H1 (cell line): ENCODE measurements around the gene CFAP54. TPM values are rescaled to one million over a fixed set of nuclear protein-coding genes. Genes with fewer than 3 reads are reported as not detected.

Source experiments
- BACH1 ChIP-seq: IDR thresholded peaks from 2 replicates; pipeline ENCODE4 v1.6.1; 2012; ENCODE audit warnings: low read length, improper control_type of control experiment
- EP300 ChIP-seq, 2 experiments: IDR thresholded peaks; 1 replicate in 1 of 2; 2 replicates in 1 of 2; pipeline ENCODE4 v1.6.1; 2011 to 2012; ENCODE audit warnings: low read depth in 2 of 2, low read length in 2 of 2, mild to moderate bottlenecking in 2 of 2, borderline replicate concordance in 1 of 2, inconsistent platforms in 1 of 2, moderate library complexity in 1 of 2
- KDM4A ChIP-seq: IDR thresholded peaks from one replicate; pipeline ENCODE4 v1.7.1; 2012; ENCODE audit warnings: low read depth, mild to moderate bottlenecking, moderate library complexity, low read length, inconsistent platforms; ENCODE audit not compliant: severe bottlenecking
- POLR2AphosphoS5 ChIP-seq: IDR thresholded peaks from 2 replicates; pipeline ENCODE4 v1.6.1; 2011; ENCODE audit warnings: low read depth, low read length
- POU5F1 ChIP-seq: IDR thresholded peaks from 2 replicates; pipeline ENCODE4 v1.6.1; 2011; ENCODE audit warnings: low read depth, mild to moderate bottlenecking, low read length, moderate library complexity
- RBBP5 ChIP-seq: IDR thresholded peaks from 2 replicates; pipeline ENCODE4 v1.7.1; 2012; ENCODE audit warnings: low read depth, mild to moderate bottlenecking, inconsistent platforms, low read length, moderate library complexity, borderline replicate concordance
- SAP30 ChIP-seq: fragments of 300-600 bp; sonication (generic); IDR thresholded peaks from 2 replicates; pipeline ENCODE4 v1.7.1; 2012; ENCODE audit warnings: low read length, moderate library complexity, mild to moderate bottlenecking, inconsistent platforms; ENCODE audit not compliant: insufficient read depth, insufficient replicate concordance
- SIN3A ChIP-seq, 2 experiments: IDR thresholded peaks in 1 of 2; conservative IDR thresholded peaks in 1 of 2; 2 replicates each; pipeline ENCODE4 v1.6.1; 2011 to 2012; ENCODE audit warnings: low read length in 2 of 2, improper control_type of control experiment in 1 of 2, low read depth in 1 of 2, mild to moderate bottlenecking in 1 of 2
- SUZ12 ChIP-seq: fragments of 200-600 bp; sonication (generic); IDR thresholded peaks from 2 replicates; pipeline ENCODE4 v1.6.1; 2012; ENCODE audit warnings: mild to moderate bottlenecking, inconsistent platforms, low read length, moderate library complexity, mixed read lengths
- polyA plus RNA-seq, 7 experiments: library from polyadenylated mRNA; depleted of rRNA in 3 of 7; stranded (reverse) in 5 of 7; unstranded in 2 of 7; fragments of >200 nt in 5 of 7; fragments of 200-250 nt in 2 of 7; gene quantifications; 1 replicate in 5 of 7; 2 replicates in 1 of 7; 4 replicates in 1 of 7; pipeline versions ENCODE4 v1.2.1 to v1.2.3, GENCODE V29; 2011 to 2013; ENCODE audit warnings: missing spikeins in 2 of 7, mixed read lengths in 2 of 7
- total RNA-seq: library from RNA; stranded (reverse); fragmentation: NEBNext Ultra II Directional; extraction: Animal tissue kit (Norgen Biotek cat#: 25700); gene quantifications from 2 replicates; pipeline ENCODE4 v1.2.1, GENCODE V29; 2021

The CFAP54 gene
- total and polyA plus RNA-seq, 2 of the 8 experiments (the other 6 are each of a cell fraction or from before 2014, with no cell fraction given) = 0.17 to 0.33 TPM

- no peak for TF ChIP-seq KDM4A
- no peak for TF ChIP-seq SUZ12
- TF ChIP-seq POLR2AphosphoS5 = no peak
- no peak for TF ChIP-seq EP300 (IDR thresholded peaks at IDR 0.05; ENCODE audit: borderline replicate concordance in 1 of 2, low read depth in 2 of 2, low read length in 2 of 2)
- TF ChIP-seq SAP30 = no peak
- no peak for TF ChIP-seq BACH1
- no peak for TF ChIP-seq SIN3A (conservative IDR thresholded peaks at IDR 0.05 in 1 of 2, IDR thresholded peaks at IDR 0.05 in 1 of 2; ENCODE audit: low read depth in 1 of 2, low read length in 2 of 2)
- no peak for TF ChIP-seq RBBP5
- no peak for TF ChIP-seq POU5F1
- TF ChIP-seq, all 59 proteins: peak for 0
Measured at GRCh38 chr12:96473394-96474093, 15.8 kb upstream of the CFAP54 start (continued).
